ENCODE results near the gene POGLUT2. TPM values are rescaled to one million over a fixed set of nuclear protein-coding genes. Genes with fewer than 3 reads are reported as not detected.

POGLUT2 gene
- total RNA-seq, 1 experiment from 2014 or later: 2.8 TPM

DNA sequence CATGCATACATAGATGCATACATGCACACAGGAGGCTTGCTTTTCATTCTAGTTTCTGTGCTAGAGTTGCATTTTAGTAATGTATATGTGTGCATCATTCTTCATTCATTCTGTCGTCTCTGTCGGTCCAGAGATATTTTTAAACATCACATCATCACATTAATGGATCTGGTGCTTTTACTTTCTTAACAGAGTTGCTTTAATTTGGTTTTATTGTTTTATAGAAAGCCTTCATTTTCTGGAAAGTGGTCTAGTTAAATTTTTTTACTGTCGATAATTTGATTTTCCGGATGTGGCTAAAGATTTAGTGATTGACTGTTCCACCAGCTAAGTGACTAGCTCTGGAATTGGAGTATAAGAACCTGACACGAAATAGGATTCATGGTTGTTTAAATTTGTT, 17.0 kb upstream of the POGLUT2 start:
- 0 out of 2 replicates have a peak, but pooled peaks cover 4% of the 10 kb centered on the region for H4K20me1 ChIP-seq (ENCODE audit: insufficient read depth)
- ChIA-PET POLR2A (ENCODE audit: unreplicated experiment) (no interaction called here), CTCF (no interaction called here)
- no peak overlapping the region for H2AFZ ChIP-seq
- H3K4me2 ChIP-seq: no peak overlapping the region
- BruUV-seq (replicated peaks): no TSS peak
- peaks cover 15% of the 10 kb centered on the region; the same call in 1 of the 2 replicates for H3K36me3 ChIP-seq (ENCODE audit: low read depth)
- no peaks in the 10 kb centered on the region; the same call in 1 of the 2 replicates for H3F3A ChIP-seq (ENCODE audit: insufficient read depth, low read depth)
- H3K27ac ChIP-seq: no peak overlapping the region
- H3K4me1 ChIP-seq (replicated peaks; ENCODE audit: insufficient read depth): no peaks in the 10 kb centered on the region
- TF ChIP-seq, protein P1, sequence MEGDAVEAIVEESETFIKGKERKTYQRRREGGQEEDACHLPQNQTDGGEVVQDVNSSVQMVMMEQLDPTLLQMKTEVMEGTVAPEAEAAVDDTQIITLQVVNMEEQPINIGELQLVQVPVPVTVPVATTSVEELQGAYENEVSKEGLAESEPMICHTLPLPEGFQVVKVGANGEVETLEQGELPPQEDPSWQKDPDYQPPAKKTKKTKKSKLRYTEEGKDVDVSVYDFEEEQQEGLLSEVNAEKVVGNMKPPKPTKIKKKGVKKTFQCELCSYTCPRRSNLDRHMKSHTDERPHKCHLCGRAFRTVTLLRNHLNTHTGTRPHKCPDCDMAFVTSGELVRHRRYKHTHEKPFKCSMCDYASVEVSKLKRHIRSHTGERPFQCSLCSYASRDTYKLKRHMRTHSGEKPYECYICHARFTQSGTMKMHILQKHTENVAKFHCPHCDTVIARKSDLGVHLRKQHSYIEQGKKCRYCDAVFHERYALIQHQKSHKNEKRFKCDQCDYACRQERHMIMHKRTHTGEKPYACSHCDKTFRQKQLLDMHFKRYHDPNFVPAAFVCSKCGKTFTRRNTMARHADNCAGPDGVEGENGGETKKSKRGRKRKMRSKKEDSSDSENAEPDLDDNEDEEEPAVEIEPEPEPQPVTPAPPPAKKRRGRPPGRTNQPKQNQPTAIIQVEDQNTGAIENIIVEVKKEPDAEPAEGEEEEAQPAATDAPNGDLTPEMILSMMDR (conservative IDR thresholded peaks at IDR 0.05): no peak
- TF ChIP-seq EZH2 (IDR thresholded peaks at IDR 0.05; ENCODE audit: low read depth): no peak
- no peaks in the 10 kb centered on the region; the same call in 1 of the 2 replicates for H3K79me2 ChIP-seq (ENCODE audit: low read depth)
- no peaks in the 10 kb centered on the region; the same call in 1 of the 2 replicates for H3K9me3 ChIP-seq (ENCODE audit: insufficient read depth, low read depth)
- H3K9me2 ChIP-seq (ENCODE audit: insufficient read depth): no peaks in the 10 kb centered on the region
- intact Hi-C loops (cut with micrococcal nuclease; ENCODE audit: unreplicated experiment): no loop called here
- DNase-seq: no peak
- H3K4me3 ChIP-seq: no peak overlapping the region
- no peaks in the 10 kb centered on the region for H3K27me3 ChIP-seq (ENCODE audit: insufficient read depth, low read depth)

GRCh38 chr13:102814793-102815192, 16.0 kb upstream of the POGLUT2 start:
- H3K9me2 ChIP-seq (ENCODE audit: insufficient read depth): no peaks in the 10 kb centered on the region
- no peaks in the 10 kb centered on the region; the same call in 1 of the 2 replicates for H3F3A ChIP-seq (ENCODE audit: insufficient read depth, low read depth)
- ChIA-PET CTCF (no interaction called here), POLR2A (ENCODE audit: unreplicated experiment) (no interaction called here)
- no peak overlapping the region for H3K4me3 ChIP-seq
- DNase-seq: no peak
- no peaks in the 10 kb centered on the region for H3K4me1 ChIP-seq (replicated peaks; ENCODE audit: insufficient read depth)
- H3K4me2 ChIP-seq: no peak overlapping the region
- no peaks in the 10 kb centered on the region for H4K20me1 ChIP-seq (ENCODE audit: insufficient read depth)
- no TSS peak for BruUV-seq (replicated peaks)
- H3K36me3 ChIP-seq (ENCODE audit: low read depth): peaks cover 15% of the 10 kb centered on the region; the same call in 1 of the 2 replicates
- no peak overlapping the region for H3K27ac ChIP-seq
- H3K27me3 ChIP-seq (ENCODE audit: insufficient read depth, low read depth): no peaks in the 10 kb centered on the region
- H3K9me3 ChIP-seq (ENCODE audit: insufficient read depth, low read depth): no peaks in the 10 kb centered on the region; the same call in 1 of the 2 replicates
- intact Hi-C loops (cut with micrococcal nuclease; ENCODE audit: unreplicated experiment): no loop called here
- no peak overlapping the region for H2AFZ ChIP-seq
- TF ChIP-seq EZH2 (IDR thresholded peaks at IDR 0.05; ENCODE audit: low read depth): no peak
- H3K79me2 ChIP-seq (ENCODE audit: low read depth): no peaks in the 10 kb centered on the region; the same call in 1 of the 2 replicates

DNA sequence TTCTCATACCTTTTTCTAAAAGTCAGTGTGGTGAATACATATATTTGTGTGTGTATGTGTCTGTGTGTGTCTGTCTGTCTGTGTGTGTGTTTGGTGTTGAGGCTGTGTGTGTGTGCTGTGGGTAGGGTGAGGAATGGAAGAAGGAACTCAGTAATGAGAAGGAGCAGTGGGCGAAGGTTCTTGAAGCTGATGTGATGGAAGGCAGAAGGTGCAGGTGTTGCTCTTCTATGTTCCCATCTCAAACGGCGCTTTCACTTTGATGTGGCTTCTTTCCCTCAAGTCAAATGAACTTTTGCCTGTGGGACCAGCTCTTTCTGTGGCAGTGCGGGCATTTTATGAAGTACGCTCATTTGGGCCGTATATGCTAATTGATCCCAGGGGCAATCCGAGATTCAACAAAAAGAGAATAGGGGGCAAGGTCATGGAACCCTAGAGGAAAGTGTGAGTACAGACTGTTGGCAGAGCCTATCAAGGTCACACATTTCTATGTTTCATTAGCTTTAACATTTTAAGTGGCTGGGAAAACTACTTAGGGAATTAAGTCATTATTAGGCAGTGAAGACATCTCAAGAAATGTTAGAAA, 15.3 kb upstream of the POGLUT2 start:
- intact Hi-C loops (cut with micrococcal nuclease; ENCODE audit: unreplicated experiment): no loop called here
- Histone ChIP-seq H2AFZ (no peak overlapping the region), H4K20me1 (ENCODE audit: insufficient read depth) (no peaks in the 10 kb centered on the region), H3K9me2 (ENCODE audit: insufficient read depth) (no peaks in the 10 kb centered on the region), H3K27ac (no peak overlapping the region), H3F3A (ENCODE audit: insufficient read depth, low read depth) (no peaks in the 10 kb centered on the region; the same call in 1 of the 2 replicates), H3K79me2 (ENCODE audit: low read depth) (no peaks in the 10 kb centered on the region; the same call in 1 of the 2 replicates), H3K36me3 (ENCODE audit: low read depth) (peaks cover 15% of the 10 kb centered on the region; the same call in 1 of the 2 replicates), H3K4me2 (no peak overlapping the region), H3K4me1 (replicated peaks; ENCODE audit: insufficient read depth) (no peaks in the 10 kb centered on the region), H3K27me3 (ENCODE audit: insufficient read depth, low read depth) (no peaks in the 10 kb centered on the region), H3K9me3 (ENCODE audit: insufficient read depth, low read depth) (no peaks in the 10 kb centered on the region; the same call in 1 of the 2 replicates), H3K4me3 (no peak overlapping the region)
- CTCF ChIA-PET: no interaction called here
- BruUV-seq (replicated peaks): no TSS peak
- no peak for DNase-seq
- POLR2A ChIA-PET (ENCODE audit: unreplicated experiment): no interaction called here
- TF ChIP-seq EZH2 (IDR thresholded peaks at IDR 0.05; ENCODE audit: low read depth): no peak
- TF ChIP-seq, protein P1 (conservative IDR thresholded peaks at IDR 0.05): no peak

Data from PC-9 (cell line).